SK-N-SH treated with all-trans-retinoic acid at 6 μM for 48 hours (cell line): ENCODE data around the gene LIMK1.
"Not testable (repeated sequence)": the region's sequence is repeated elsewhere in the genome, so short reads cannot be mapped to it uniquely, and the experiment has no call there.

ENCODE experiments used
- ATAC-seq: fragments of 200-7000 bp; cut with Tn5 transposase; 3 replicates; pipeline ENCODE4 v1.9.1; 2020; ENCODE audit warnings: mild to moderate bottlenecking, moderate library complexity
- ARNTL ChIP-seq: fragments of 450-650 bp; formaldehyde crosslinking; IDR thresholded peaks from 2 replicates; pipeline ENCODE4 v1.5.0; 2020; ENCODE audit warnings: low read depth, mild to moderate bottlenecking, moderate library complexity, borderline replicate concordance
- BACH2 ChIP-seq: fragments of 250-450 bp; sonication (Bioruptor Pico); IDR thresholded peaks from 2 replicates; pipeline ENCODE4 v1.9.0; 2021; ENCODE audit warnings: mild to moderate bottlenecking, borderline replicate concordance
- CSDC2 ChIP-seq: fragments of 250-450 bp; sonication (Bioruptor Pico); IDR thresholded peaks from 2 replicates; pipeline ENCODE4 v1.5.0; 2020; ENCODE audit warnings: mild to moderate bottlenecking, moderate library complexity
- ESRRG ChIP-seq: fragments of 250-450 bp; sonication (Bioruptor Pico); IDR thresholded peaks from 2 replicates; pipeline ENCODE4 v1.6.1; 2021; ENCODE audit warnings: mild to moderate bottlenecking
- GLIS3 ChIP-seq: fragments of 250-450 bp; sonication (Bioruptor Pico); IDR thresholded peaks from 2 replicates; pipeline ENCODE4 v1.5.0; 2020; ENCODE audit warnings: mild to moderate bottlenecking, moderate library complexity
- ISL1 ChIP-seq: fragments of 250-450 bp; sonication (Bioruptor Pico); IDR thresholded peaks from 2 replicates; pipeline ENCODE4 v2.1.2; 2022; ENCODE audit warnings: mild to moderate bottlenecking, moderate library complexity
- OSR1 ChIP-seq: fragments of 250-450 bp; sonication (Bioruptor Pico); IDR thresholded peaks from 2 replicates; pipeline ENCODE4 v1.8.0; 2022; ENCODE audit warnings: moderate library complexity, mild to moderate bottlenecking, inconsistent platforms
- POU6F1 ChIP-seq: fragments of 250-450 bp; sonication (Bioruptor Pico); IDR thresholded peaks from 2 replicates; pipeline ENCODE4 v1.8.0; 2021; ENCODE audit warnings: low read depth, mild to moderate bottlenecking, moderate library complexity, borderline replicate concordance
- SNAI2 ChIP-seq: fragments of 250-450 bp; sonication (Bioruptor Pico); IDR thresholded peaks from 2 replicates; pipeline ENCODE4 v1.5.0; 2020; ENCODE audit warnings: mild to moderate bottlenecking, moderate library complexity
- TCF4 ChIP-seq: fragments of 250-450 bp; sonication (Bioruptor Pico); IDR thresholded peaks from 2 replicates; pipeline ENCODE4 v1.8.0; 2021; ENCODE audit warnings: mild to moderate bottlenecking, moderate library complexity, borderline replicate concordance
- ZFP30 ChIP-seq: fragments of 450-650 bp; formaldehyde crosslinking; IDR thresholded peaks from 2 replicates; pipeline ENCODE4 v1.5.0; 2022; ENCODE audit warnings: mild to moderate bottlenecking, moderate library complexity
- ZNF565 ChIP-seq: fragments of 450-650 bp; formaldehyde crosslinking; conservative IDR thresholded peaks from 2 replicates; pipeline ENCODE4 v1.5.0; 2020; ENCODE audit warnings: low read depth, mild to moderate bottlenecking, moderate library complexity
- ZNF70 ChIP-seq: fragments of 450-650 bp; formaldehyde crosslinking; IDR thresholded peaks from 2 replicates; pipeline ENCODE4 v1.5.0; 2020; ENCODE audit warnings: mild to moderate bottlenecking, moderate library complexity
- ZNF8 ChIP-seq: fragments of 450-650 bp; formaldehyde crosslinking; IDR thresholded peaks from 2 replicates; pipeline ENCODE4 v1.5.0; 2020; ENCODE audit warnings: mild to moderate bottlenecking, moderate library complexity
- TF ChIP-seq, protein P1 (sequence below): fragments of 250-450 bp; sonication (Bioruptor Pico); IDR thresholded peaks from 2 replicates; pipeline ENCODE4 v1.5.1; 2021; ENCODE audit warnings: mild to moderate bottlenecking, moderate library complexity
- TF ChIP-seq, protein P2 (sequence below): fragments of 250-450 bp; sonication (Bioruptor Pico); IDR thresholded peaks from 2 replicates; pipeline ENCODE4 v1.8.0; 2020; ENCODE audit warnings: mild to moderate bottlenecking, moderate library complexity, borderline replicate concordance

Gene LIMK1

DNA sequence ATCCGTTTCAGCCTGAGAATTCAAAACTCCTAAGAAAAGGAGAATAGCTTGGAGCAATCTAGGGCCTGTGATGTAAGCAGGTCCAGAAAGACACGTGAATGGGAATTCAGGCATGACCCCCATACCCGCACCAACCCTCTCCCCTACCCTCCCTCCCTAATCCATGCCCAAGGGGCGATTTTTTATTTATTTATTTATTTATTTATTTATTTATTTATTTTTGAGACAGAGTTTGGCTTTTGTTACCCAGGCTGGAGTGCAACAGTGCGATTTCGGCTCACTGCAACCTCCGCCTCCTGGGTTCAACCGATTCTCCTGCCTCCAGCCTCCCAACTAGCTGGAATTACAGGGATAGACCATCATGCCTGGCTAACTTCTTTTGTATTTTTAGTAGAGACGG is 74.0 kb downstream of the LIMK1 start:
- TF ChIP-seq ZNF8 (CRISPR knock-in tag), result no peak
- no peak for TF ChIP-seq ESRRG
- TF ChIP-seq ARNTL, result no peak
- TF ChIP-seq, protein P1, sequence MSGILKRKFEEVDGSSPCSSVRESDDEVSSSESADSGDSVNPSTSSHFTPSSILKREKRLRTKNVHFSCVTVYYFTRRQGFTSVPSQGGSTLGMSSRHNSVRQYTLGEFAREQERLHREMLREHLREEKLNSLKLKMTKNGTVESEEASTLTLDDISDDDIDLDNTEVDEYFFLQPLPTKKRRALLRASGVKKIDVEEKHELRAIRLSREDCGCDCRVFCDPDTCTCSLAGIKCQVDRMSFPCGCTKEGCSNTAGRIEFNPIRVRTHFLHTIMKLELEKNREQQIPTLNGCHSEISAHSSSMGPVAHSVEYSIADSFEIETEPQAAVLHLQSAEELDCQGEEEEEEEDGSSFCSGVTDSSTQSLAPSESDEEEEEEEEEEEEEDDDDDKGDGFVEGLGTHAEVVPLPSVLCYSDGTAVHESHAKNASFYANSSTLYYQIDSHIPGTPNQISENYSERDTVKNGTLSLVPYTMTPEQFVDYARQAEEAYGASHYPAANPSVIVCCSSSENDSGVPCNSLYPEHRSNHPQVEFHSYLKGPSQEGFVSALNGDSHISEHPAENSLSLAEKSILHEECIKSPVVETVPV (CRISPR knock-in tag), result no peak
- TF ChIP-seq BACH2 (CRISPR knock-in tag), result no peak
- TF ChIP-seq, protein P2, sequence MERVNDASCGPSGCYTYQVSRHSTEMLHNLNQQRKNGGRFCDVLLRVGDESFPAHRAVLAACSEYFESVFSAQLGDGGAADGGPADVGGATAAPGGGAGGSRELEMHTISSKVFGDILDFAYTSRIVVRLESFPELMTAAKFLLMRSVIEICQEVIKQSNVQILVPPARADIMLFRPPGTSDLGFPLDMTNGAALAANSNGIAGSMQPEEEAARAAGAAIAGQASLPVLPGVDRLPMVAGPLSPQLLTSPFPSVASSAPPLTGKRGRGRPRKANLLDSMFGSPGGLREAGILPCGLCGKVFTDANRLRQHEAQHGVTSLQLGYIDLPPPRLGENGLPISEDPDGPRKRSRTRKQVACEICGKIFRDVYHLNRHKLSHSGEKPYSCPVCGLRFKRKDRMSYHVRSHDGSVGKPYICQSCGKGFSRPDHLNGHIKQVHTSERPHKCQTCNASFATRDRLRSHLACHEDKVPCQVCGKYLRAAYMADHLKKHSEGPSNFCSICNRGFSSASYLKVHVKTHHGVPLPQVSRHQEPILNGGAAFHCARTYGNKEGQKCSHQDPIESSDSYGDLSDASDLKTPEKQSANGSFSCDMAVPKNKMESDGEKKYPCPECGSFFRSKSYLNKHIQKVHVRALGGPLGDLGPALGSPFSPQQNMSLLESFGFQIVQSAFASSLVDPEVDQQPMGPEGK (CRISPR knock-in tag), result no peak
- no peak for TF ChIP-seq SNAI2 (CRISPR knock-in tag)
- no peak for TF ChIP-seq ZFP30 (CRISPR knock-in tag)
- no peak for TF ChIP-seq POU6F1
- TF ChIP-seq OSR1 (CRISPR knock-in tag), result no peak
- TF ChIP-seq ISL1 (CRISPR knock-in tag), result no peak
- TF ChIP-seq ZNF565 (CRISPR knock-in tag), result no peak
- TF ChIP-seq TCF4 (CRISPR knock-in tag), result no peak
- TF ChIP-seq, all 23 proteins: peak for 0
- ATAC-seq, result no peak

DNA sequence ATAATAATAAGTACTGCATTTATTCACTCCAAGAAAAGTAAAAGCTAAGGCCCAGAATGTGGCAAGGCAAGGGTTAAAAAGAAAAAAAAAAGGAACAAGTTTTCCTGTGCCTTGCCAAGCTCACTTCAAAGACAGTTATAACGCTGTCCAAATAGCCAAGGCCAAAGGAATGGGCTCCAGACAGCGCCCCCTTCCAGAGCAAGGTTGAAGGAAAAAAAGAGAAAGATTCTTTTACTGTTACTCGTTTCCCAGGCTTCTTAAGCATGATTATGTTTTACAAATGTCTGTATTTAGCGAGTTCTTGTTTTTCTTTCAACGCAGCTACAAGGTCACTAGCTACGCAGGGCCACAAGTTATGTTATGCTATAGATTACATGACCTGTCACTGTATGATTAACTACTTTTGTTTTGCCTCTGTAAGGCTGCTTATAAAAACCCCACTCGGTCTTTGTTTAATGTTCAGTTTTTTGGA is 81.4 kb downstream of the LIMK1 start:
- peak; percentile 90 for ATAC-seq
- no peak for TF ChIP-seq GLIS3 (CRISPR knock-in tag)
- TF ChIP-seq ZFP30 (CRISPR knock-in tag), result no peak
- TF ChIP-seq ZNF565 (CRISPR knock-in tag), result no peak
- no peak for TF ChIP-seq CSDC2
- TF ChIP-seq, protein P2 (CRISPR knock-in tag), result no peak
- TF ChIP-seq SNAI2 (CRISPR knock-in tag), result no peak
- TF ChIP-seq, all 23 proteins: peak for 0

DNA sequence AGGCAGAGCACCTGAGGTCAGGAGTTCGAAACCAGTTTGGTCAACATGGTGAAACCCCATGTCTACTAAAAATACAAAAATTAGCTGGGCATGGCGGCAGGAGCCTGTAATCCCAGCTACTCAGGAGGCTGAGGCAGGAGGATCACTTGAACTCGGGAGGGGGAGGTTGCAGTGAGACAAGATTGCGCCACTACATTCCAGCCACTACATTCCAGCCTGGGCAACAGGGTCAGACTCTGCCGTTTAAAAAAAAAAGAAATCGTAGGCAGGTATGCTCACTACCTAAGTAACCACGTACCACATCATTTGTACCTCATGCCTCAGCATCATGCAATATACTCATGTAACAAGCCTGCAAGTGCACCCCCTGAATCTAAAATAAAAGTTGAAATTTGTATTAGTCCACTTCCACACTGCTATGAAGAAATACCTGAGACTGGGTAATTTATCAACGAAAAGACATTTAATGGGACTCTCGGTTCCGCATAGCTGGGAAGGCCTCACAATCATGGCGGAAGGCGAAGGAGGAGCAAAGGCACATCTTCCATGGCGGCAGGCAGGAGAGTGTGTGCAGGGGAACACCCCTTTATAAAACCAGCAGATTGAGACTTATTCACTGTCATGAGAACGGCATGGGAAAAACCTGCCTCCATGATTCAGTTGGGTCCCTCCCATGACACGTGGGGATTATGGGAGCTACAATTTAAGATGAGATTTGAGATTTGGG is 82.4 kb downstream of the LIMK1 start:
- ATAC-seq, result no peak
- no peak for TF ChIP-seq ZNF70 (CRISPR knock-in tag)
- TF ChIP-seq ZNF565 (CRISPR knock-in tag), result no peak

DNA sequence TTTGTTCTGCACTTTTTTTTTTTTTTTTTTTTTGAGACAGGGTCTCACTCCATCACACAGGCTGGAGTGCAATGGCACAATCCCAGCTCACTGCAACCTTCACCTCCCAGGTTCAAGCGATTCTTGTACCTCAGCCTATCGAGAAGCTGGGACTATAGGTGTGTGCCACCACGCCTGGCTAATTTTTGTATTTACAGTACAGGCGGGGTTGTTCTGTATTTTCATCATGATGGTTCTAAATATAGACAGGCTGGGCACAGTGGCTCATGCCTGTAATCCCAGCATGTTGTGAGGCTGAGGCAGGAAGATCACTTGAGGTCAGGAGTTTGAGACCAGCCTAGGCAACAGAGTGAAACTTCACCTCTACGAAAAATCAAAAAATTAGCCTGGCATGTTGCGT is 83.7 kb downstream of the LIMK1 start:
- ATAC-seq, result not testable (repeated sequence)
